ENCODE data around the gene AOPEP.

AOPEP gene

GRCh38 chr9:94697972-94698581 lies 28.4 kb upstream of the AOPEP start:
- H3K27ac ChIP-seq, result no peak overlapping the region
- POLR2A ChIA-PET (ENCODE audit: low non-redundant PET), result no interaction called here
- DNase-seq (ENCODE audit: low spot score), result no peak
- TF ChIP-seq CTCF (conservative IDR thresholded peaks at IDR 0.05; ENCODE audit: low read depth), result no peak
- CTCF ChIA-PET, result interaction anchor here (0.8 to 3.5 kb wide), 3 partner anchors 17 to 430 kb away, joined by 5 to 21 read pairs (median 5); partner anchors contain the start of gene PCAT7

- no peak overlapping the region for H3K27ac ChIP-seq
- DNase-seq (ENCODE audit: low spot score), result no peak
- TF ChIP-seq CTCF (conservative IDR thresholded peaks at IDR 0.05; ENCODE audit: low read depth), result no peak
- CTCF ChIA-PET, result interaction anchor here (3.5 kb wide), 1 partner anchor 19 kb away, joined by 21 read pairs; no protein-coding TSS in a partner anchor
- POLR2A ChIA-PET (ENCODE audit: low non-redundant PET), result no interaction called here
These were observed 26.7 kb upstream of the AOPEP start for GRCh38 chr9:94699715-94700373.

DNA sequence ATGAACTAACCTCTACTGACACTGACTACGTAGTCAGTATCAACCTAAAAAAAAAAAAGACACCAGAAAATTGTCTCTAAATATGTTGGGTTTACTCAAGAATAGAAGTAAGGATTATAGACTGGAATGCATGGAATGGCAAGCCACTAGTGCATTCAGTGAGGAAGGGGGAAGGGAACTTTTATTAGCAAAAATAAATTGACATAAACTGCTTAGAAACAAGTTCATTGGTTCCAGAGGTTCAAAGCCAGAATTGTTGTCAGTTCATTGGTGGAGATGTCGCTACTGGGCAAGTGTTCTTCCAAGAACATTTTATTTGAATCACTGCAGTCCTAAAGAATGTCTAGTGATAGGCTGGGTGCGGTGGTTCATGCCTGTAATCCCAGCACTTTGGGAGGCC lies 26.1 kb upstream of the AOPEP start:
- CTCF ChIA-PET, result no interaction called here
- no peak overlapping the region for H3K27ac ChIP-seq
- DNase-seq (ENCODE audit: low spot score), result no peak
- POLR2A ChIA-PET (ENCODE audit: low non-redundant PET), result no interaction called here
- TF ChIP-seq CTCF (conservative IDR thresholded peaks at IDR 0.05; ENCODE audit: low read depth), result no peak

GRCh38 chr9:94703488-94704140 lies 22.9 kb upstream of the AOPEP start:
- ChIA-PET POLR2A (ENCODE audit: low non-redundant PET) (no interaction called here), CTCF (interaction anchor here (0.6 kb wide), 1 partner anchor 424 kb away, joined by 3 read pairs; no protein-coding TSS in a partner anchor)
- no peak for DNase-seq (ENCODE audit: low spot score)
- no peak for TF ChIP-seq CTCF (conservative IDR thresholded peaks at IDR 0.05; ENCODE audit: low read depth)
- H3K27ac ChIP-seq, result no peak overlapping the region

GRCh38 chr9:94705162-94705702 lies 21.3 kb upstream of the AOPEP start:
- no peak for DNase-seq (ENCODE audit: low spot score)
- ChIA-PET CTCF (interaction anchor here (0.6 to 0.9 kb wide), 2 partner anchors 25 to 422 kb away, joined by 3 to 4 read pairs; no protein-coding TSS in a partner anchor), POLR2A (ENCODE audit: low non-redundant PET) (no interaction called here)
- no peak overlapping the region for H3K27ac ChIP-seq
- TF ChIP-seq CTCF (conservative IDR thresholded peaks at IDR 0.05; ENCODE audit: low read depth), result no peak

GRCh38 chr9:94706922-94707321 lies 19.6 kb upstream of the AOPEP start:
- no peak for TF ChIP-seq CTCF (conservative IDR thresholded peaks at IDR 0.05; ENCODE audit: low read depth)
- CTCF ChIA-PET, result interaction anchor here (0.7 kb wide), 1 partner anchor 26 kb away, joined by 3 read pairs; no protein-coding TSS in a partner anchor
- POLR2A ChIA-PET (ENCODE audit: low non-redundant PET), result interaction anchor here (0.7 kb wide), 1 partner anchor 59 kb away, joined by 6 read pairs; no protein-coding TSS in a partner anchor
- DNase-seq (ENCODE audit: low spot score), result no peak
- no peak overlapping the region for H3K27ac ChIP-seq
